T-helper 1 cell treated with Interleukin-12 subunit alpha and Interleukin-12 subunit beta and Interleukin-4 antibody, amounts not matched to agents 30 ng/mL and 1 ng/mL, for 36 hours (primary cell): ENCODE data around the gene CRK. TPM values are rescaled to one million over a fixed set of nuclear protein-coding genes. Genes with fewer than 3 reads are reported as not detected.

Experiments used
- intact Hi-C: fragments of 100-400 bp; cut with micrococcal nuclease; formaldehyde crosslinking; loops from one replicate; pipeline ENCODE4 v1.15.1; 2024
- total RNA-seq: library from RNA; stranded (reverse); gene quantifications from 2 replicates; pipeline ENCODE4 v1.2.3, GENCODE V29; 2022

CRK gene
- total RNA-seq, result 20.7 and 21.8 TPM in 2 replicates

DNA sequence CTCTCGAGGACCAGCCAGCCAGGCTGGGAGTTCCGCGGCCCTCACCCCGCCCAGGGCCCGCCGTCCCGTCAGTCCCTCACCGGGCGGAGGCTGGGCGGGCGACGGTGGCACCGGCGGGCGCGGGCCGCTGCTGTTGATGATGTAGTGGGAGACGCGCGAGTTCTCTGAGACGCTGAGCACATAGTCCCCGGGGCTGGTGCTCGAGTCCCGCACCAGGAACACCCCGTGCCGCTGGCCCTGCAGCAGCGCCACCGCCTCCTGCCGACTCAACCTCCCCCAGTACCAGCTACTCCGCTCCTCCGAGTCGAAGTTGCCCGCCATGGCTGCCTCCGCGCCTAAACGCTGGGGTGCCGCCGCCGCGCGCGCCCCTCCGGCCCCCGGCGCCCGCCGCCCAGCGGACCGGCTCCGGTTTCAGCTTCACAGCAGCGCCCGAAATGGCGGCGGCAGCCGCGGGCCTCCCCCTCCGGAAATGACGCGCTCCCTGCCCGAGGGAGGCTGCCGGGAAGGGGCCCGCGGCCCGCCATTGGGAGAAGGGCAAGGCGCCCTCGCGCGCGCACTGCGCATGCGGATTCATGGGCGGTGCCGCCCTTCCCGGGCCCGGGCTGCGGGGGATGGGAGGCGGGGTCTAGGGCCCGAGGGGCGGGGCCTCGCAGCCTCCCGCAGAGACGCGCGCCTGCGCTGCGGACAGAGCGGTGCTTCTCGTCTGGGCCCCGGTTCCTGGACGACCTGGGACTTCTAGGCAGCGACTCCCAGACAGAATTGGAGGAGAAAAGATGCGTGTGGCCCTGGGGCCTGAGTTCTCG is at the start of gene CRK:
CRK (minus strand) TSS at position 436 of the 803 bp plus-strand sequence; CDS start at position 321, 115 bp downstream.
- intact Hi-C loops, result loop anchor here (1.0 to 2.0 kb wide), 6 partner anchors 32 to 261 kb away; partner anchors contain the start of genes INPP5K, SLC43A2 and YWHAE

GRCh38 chr17:1505586-1505985 is 49.6 kb upstream of the CRK start:
- intact Hi-C loops, result no loop called here

- intact Hi-C loops, result no loop called here
Observed at GRCh38 chr17:1504866-1505265, 48.8 kb upstream of the CRK start.

DNA sequence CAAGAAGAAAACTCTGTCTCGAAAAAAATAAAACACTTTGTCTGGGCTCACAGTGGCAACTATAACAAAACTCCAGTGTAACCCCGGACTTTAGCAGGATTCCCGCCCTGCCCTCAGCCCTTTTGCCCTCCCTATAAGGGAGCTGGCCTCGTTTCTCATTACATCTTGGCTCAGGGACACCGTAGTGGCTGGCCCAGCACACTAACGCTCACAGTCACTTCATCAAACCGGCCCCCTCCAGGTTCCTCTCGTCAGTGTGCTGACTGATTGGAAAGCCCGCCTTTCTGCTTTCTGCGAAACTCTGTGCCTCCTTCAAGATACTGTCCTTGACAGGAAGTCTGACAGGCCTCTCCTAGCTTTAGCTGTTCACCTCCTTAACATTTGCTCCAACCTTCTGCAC is 47.7 kb upstream of the CRK start:
- intact Hi-C loops, result no loop called here

DNA sequence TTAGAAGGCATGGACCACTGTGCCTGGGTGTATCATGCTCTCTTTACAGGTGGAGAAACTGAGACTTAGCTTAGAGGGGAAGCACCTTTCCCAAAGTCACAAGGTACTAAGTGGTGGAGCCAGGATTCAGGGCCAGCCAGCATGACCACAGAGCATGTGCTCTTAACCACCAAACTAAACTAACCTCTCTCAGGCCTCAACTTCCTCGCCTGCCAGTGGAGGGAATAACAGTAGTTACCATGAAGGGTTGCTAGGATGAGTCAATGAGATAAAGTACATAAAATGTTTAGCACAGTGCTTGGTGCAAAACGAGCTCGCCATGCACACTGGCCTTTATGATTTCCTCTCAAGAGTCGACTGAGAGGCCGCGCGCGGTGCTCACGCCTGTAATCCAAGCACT is 42.8 kb upstream of the CRK start:
- intact Hi-C loops, result no loop called here

- intact Hi-C loops, result no loop called here
Observed at GRCh38 chr17:1498233-1498632, 42.2 kb upstream of the CRK start.

- intact Hi-C loops, result no loop called here
Observed at GRCh38 chr17:1497831-1498230, 41.8 kb upstream of the CRK start.

- intact Hi-C loops, result no loop called here
Observed at GRCh38 chr17:1496869-1497268, 40.8 kb upstream of the CRK start.

DNA sequence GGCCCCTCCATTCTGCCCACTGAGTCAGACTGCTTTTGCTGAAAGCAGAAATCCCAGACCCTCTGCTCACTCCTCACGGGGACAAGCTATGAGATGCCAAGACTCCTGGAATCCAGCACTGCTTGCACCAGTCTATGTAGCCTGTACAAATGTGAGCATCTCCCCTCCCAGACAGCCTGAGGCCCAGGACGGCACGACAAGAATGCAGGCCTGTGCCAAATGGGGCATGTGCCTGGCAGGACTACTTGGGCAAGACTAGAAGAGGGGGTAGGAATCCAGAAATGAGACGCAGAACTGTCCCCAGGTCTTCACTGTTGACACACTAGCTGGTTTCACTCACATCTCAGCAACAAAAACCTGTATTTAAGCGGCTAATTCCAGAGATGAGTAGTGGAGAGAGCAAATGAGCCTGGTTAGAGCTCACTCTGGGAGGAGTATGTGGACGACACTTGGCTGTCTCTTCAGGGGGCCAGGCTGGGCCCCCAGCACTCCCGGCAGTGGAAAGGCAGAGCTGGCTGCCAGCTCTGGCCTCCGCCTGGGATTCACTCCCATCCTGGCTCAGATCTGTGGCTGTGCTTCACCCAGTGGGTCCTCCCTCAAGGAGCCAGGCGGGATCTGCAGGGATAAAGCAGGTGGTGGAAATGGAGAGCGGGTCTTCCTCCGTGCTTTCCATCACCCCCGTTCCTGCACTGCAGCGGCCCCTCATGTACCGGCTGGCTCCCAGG is 39.4 kb upstream of the CRK start:
- intact Hi-C loops, result no loop called here

DNA sequence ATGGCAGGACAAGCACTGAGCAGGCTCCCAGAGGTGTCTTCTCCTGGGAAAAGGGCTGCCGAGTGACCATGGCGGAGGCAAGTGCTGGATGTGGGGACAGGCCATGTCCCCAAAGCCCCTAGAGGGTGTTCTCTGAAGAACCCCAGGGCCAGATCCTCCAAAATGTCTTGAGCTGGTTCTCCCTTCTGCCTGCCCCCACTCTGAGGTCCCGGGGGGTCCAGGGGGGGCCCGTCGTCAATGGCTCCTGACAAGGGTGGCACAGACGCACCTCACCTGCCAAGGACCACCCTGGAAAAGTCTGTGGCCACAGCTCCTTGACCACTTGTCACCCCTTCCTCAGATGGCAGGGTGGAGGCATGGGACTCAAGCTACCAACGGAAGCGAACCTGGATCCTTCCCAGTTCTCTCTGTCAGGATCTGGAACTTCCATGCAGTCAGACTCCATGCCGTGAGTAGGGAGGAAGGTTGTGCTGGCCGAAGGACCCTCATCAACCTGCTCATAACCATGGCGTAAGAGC is 38.8 kb upstream of the CRK start:
- intact Hi-C loops, result no loop called here

GRCh38 chr17:1494203-1494602 is 38.2 kb upstream of the CRK start:
- intact Hi-C loops, result no loop called here

GRCh38 chr17:1493291-1493980 is 37.4 kb upstream of the CRK start:
- intact Hi-C loops, result loop anchor here (2.0 kb wide), 1 partner anchor 69 kb away; the partner anchor contains the start of gene PITPNA

- intact Hi-C loops, result loop anchor here (2.0 kb wide), 1 partner anchor 70 kb away; the partner anchor contains the start of gene PITPNA
Observed at GRCh38 chr17:1492249-1493206, 36.5 kb upstream of the CRK start, which contains the start of gene MYO1C. MYO1C (minus strand) TSS chr17:1492686; CDS start chr17:1492487, 199 bp downstream.

GRCh38 chr17:1491443-1492248 is 35.6 kb upstream of the CRK start:
- intact Hi-C loops, result loop anchor here (1.0 to 2.0 kb wide), 3 partner anchors 24 to 126 kb away; partner anchors contain the start of gene PITPNA

DNA sequence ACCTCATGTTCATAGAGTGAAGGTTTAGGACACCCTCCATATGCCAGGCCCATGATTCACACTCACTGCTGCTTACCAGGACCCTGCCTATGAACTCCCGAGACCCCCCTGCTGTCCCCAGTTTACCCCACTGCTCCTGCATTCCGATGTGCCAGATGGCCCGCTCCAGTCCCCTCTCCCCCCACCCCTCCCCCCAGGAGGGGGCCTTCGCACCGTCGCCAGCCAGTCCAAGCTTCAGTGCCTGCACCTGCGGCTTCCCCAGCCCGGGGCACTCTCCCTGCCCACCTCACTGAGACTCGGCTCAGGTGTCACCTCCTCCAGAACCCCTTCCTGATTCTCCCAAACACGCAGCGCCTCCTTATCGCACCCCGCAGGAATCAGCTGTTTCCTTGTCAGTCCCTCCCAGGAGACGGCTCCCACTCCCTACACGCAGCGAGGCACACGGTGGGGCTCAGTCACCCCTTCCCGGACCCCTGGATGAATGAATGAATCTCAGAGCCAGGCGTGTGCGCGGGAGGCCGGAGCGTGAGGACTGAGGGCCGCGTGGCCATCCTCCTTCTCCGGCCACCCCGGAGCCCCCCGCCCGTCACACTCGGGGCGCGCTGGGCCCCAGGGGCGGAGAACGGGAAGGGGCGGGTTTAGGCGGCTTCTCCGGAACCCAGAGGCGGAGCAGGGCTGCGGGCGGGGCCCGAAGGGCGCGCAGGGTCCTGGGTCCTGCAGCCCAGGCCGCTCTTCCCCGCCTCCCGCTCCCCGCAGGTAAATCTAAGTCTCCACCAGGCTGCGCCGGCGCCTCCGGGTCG is 34.8 kb upstream of the CRK start:
- intact Hi-C loops, result loop anchor here (1.0 kb wide), 2 partner anchors 24 to 126 kb away; no protein-coding TSS in a partner anchor

- intact Hi-C loops, result loop anchor here (1.0 to 5.0 kb wide), 4 partner anchors 26 to 153 kb away; partner anchors contain the start of gene CRK
Observed at GRCh38 chr17:1488826-1489270, 32.8 kb upstream of the CRK start.

DNA sequence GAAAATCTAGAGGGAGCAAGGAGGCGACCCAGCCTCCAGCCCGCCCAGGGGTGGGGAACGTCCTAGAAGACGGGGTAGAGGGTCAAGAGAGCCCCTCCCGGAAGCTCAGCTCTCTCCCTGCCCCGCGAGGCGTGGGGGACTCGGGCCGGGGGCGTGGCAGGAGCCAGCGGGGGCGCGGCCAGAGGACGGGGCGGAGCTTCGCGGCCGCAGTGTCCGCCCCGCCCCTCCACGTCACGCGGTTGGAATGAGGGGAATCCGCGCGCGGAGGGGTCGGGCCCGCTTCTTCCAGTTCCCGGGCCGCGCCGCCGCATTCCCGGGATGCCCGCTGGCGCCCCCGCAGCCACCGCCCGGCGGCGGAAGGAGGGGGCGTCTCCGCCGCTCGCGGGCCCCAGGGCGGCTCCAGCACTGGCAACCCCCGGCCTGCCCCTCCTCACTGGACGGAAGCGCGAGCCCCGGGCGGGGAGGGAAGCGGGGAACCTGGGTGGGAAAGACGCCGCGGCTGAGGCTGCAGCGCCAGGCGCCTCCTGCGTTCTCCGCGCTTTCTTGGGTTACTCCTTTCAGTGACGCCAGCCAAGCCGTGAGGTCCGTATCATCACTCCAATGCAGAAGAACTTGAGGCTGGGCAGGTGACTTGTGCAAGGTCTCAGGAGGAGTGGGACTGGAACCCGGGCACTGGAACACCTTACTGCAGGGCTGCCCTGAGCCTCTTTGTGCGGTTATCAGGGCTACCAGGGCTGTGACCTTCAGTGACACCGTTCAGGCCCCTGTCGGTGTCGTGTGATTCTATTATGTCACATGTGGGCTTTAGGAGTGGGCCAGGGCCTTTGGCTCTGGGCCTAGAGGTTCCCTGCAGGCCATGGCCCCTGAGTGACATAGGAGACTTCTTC is 32.1 kb upstream of the CRK start:
- intact Hi-C loops, result loop anchor here (1.0 to 5.0 kb wide), 6 partner anchors 25 to 154 kb away; partner anchors contain the start of genes CRK and INPP5K
